Peyer's patch (tissue), 4 donors: Measurements from ENCODE around the gene USF2. TPM values are rescaled to one million over a fixed set of nuclear protein-coding genes. Genes with fewer than 3 reads are reported as not detected.
"Not testable (repeated sequence)": the region's sequence is repeated elsewhere in the genome, so short reads cannot be mapped to it uniquely, and the experiment has no call there.

Experiments
- DNase-seq, 3 donors: peaks; one replicate each; pipeline ENCODE4 v3.0.0-alpha.2; 2017 to 2019
- H3K27ac ChIP-seq, 4 donors: fragments of 200-600 bp; sonication (generic); one replicate each; pipeline ENCODE4 v1.5.1; 2016 to 2019
- H3K27me3 ChIP-seq, 2 donors: fragments of 200-600 bp; sonication (generic); one replicate each; pipeline ENCODE4 v1.5.1; 2019
- H3K36me3 ChIP-seq, 3 donors: fragments of 200-600 bp; sonication (generic); one replicate each; pipeline ENCODE4 v1.5.1; 2016 to 2019
- H3K4me1 ChIP-seq, 4 donors: fragments of 200-600 bp; sonication (generic); one replicate each; pipeline ENCODE4 v1.5.1; 2016 to 2019
- H3K4me3 ChIP-seq, 4 donors: fragments of 200-600 bp; sonication (generic); 1 replicate in 3 of 4; 2 replicates in 1 of 4; pipeline ENCODE4 v1.5.1; 2016 to 2019; ENCODE audit warnings: mild to moderate bottlenecking in 1 of 4
- H3K9me3 ChIP-seq, 4 donors: fragments of 200-600 bp; sonication (generic); one replicate each; pipeline ENCODE4 v1.5.1; 2016 to 2019; ENCODE audit warnings: mild to moderate bottlenecking in 1 of 4
- POLR2A ChIP-seq, 2 donors: fragments of 450-650 bp; IDR thresholded peaks; one replicate each; pipeline ENCODE4 v1.5.1; 2017; ENCODE audit warnings: antibody characterized with exemption in 2 of 2, mild to moderate bottlenecking in 2 of 2, moderate library complexity in 2 of 2
- total RNA-seq, 4 donors: library from RNA; depleted of rRNA; stranded (reverse); fragments of >200 nt; gene quantifications; one replicate each; pipeline ENCODE4 v1.1.0, GENCODE V29; 2016
- TF ChIP-seq, protein P1 (sequence below), 6 experiments: fragments of 450-650 bp in 4 of 6; fragments of 200-600 bp in 2 of 6; sonication (generic) in 1 of 6; IDR thresholded peaks; one replicate each; pipeline ENCODE4 v1.5.1; 2017 to 2019; ENCODE audit warnings: antibody characterized with exemption in 6 of 6, mild to moderate bottlenecking in 3 of 6, moderate library complexity in 1 of 6

The USF2 gene
- total RNA-seq, 4 donors from 2014 or later: 112 to 201 (median 142) TPM

DNA sequence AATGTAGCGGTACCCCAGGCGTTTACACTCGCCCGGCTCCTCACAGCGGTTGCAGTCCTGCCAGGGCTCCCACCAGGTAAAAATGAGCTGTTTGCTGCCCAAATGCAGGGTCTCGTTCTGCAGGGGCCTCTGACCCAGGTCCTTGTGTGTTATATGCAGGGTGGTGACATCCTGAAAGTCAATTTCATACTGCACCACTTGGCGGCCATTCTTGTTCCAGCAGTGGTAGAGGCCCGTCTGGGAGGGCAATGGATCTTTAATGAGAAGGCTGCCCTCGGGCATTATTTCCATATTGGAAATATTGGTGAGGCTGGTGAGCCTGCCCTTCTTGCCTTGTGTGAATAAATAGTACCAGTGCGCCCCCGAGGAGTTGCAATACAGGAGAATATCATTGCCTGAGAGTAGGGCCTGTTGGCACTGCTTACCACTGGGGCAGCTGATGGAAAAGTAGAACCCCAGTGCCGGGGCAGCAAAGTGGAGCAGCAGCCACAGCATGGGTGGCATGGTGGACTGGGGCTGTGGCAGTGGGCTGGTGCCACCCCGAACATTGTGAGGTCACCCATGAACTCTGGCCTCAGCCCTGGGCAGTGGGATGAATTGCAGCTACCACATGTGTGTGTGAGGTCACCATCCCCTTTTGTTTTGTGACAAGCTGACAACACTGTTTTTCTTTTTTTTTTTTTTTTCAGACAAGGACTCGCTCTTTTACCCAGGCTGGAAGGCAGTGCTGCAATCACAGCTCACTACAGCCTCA, 40.4 kb upstream of the USF2 start, which contains the start of gene FAM187B:
TSS of gene FAM187B (minus strand) at position 563 of the 754 bp plus-strand sequence. CDS start at position 504, 59 bp downstream.
- Histone ChIP-seq H3K9me3 (no peaks in the 10 kb centered on the region), H3K4me1 (no peaks in the 10 kb centered on the region), H3K36me3 (no peaks in the 10 kb centered on the region), H3K27ac (no peak within 1 kb of the TSS), H3K27me3 (no peaks in the 10 kb centered on the region), H3K4me3 (no peak within 1 kb of the TSS)
- DNase-seq: peak in 1 of 3 donors; percentile 44
- TF ChIP-seq POLR2A (IDR thresholded peaks at IDR 0.05): no peak
- TF ChIP-seq, protein P1, sequence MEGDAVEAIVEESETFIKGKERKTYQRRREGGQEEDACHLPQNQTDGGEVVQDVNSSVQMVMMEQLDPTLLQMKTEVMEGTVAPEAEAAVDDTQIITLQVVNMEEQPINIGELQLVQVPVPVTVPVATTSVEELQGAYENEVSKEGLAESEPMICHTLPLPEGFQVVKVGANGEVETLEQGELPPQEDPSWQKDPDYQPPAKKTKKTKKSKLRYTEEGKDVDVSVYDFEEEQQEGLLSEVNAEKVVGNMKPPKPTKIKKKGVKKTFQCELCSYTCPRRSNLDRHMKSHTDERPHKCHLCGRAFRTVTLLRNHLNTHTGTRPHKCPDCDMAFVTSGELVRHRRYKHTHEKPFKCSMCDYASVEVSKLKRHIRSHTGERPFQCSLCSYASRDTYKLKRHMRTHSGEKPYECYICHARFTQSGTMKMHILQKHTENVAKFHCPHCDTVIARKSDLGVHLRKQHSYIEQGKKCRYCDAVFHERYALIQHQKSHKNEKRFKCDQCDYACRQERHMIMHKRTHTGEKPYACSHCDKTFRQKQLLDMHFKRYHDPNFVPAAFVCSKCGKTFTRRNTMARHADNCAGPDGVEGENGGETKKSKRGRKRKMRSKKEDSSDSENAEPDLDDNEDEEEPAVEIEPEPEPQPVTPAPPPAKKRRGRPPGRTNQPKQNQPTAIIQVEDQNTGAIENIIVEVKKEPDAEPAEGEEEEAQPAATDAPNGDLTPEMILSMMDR (IDR thresholded peaks at IDR 0.05): no peak

GRCh38 chr19:35229601-35230000, 39.2 kb upstream of the USF2 start:
- peak in 2 of 3 donors; percentile 6 to 34 for DNase-seq
- TF ChIP-seq, protein P1 (IDR thresholded peaks at IDR 0.05): no peak
- H3K4me1 ChIP-seq: no peaks in the 10 kb centered on the region
- no peaks in the 10 kb centered on the region for H3K27me3 ChIP-seq
- H3K36me3 ChIP-seq: no peaks in the 10 kb centered on the region
- no peak overlapping the region for H3K4me3 ChIP-seq
- no peak overlapping the region for H3K27ac ChIP-seq
- H3K9me3 ChIP-seq: no peaks in the 10 kb centered on the region

DNA sequence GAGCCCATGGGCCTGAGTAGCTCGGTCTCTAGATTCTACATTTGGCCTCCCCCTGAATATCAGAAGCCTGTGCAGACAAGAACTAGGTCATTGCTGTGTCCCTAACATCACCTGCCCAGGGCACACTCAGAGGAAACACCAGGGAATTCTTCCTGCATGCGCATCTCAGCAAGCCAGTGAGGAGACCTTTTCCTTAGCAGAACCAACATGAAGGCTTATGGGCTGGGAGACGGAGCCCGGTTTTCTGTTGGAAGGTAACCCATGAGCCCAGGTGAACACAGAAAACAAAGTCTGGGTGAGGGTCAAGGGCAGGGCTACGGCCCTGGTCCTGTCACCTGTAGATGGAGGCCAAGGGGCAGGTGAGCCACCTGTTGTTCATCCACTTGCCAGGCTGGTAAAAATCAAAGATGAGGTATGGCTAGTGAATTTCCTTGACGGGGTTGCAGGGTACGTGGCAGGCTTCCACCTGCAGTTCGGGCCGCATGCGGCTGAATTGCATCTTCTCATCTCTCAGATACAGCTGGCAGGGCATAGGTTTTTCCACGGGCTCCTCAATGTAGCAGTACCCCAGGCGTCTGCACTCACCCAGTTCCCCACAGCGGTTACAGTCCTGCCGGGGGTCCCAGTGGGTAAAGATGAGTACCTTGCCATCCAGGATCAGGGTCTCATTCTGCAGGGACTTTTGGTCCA, 36.7 kb upstream of the USF2 start:
- no peak for TF ChIP-seq POLR2A (IDR thresholded peaks at IDR 0.05)
- TF ChIP-seq, protein P1 (IDR thresholded peaks at IDR 0.05): no peak
- Histone ChIP-seq H3K4me1 (no peaks in the 10 kb centered on the region), H3K36me3 (no peaks in the 10 kb centered on the region), H3K27ac (no peak overlapping the region), H3K9me3 (no peaks in the 10 kb centered on the region), H3K4me3 (no peak overlapping the region), H3K27me3 (no peaks in the 10 kb centered on the region)
- peak in 1 of 3 donors; percentile 12 for DNase-seq

- Histone ChIP-seq H3K4me3 (no peak overlapping the region), H3K9me3 (no peaks in the 10 kb centered on the region), H3K4me1 (no peaks in the 10 kb centered on the region), H3K27ac (no peak overlapping the region), H3K36me3 (no peaks in the 10 kb centered on the region), H3K27me3 (no peaks in the 10 kb centered on the region)
- DNase-seq: no peak
- TF ChIP-seq POLR2A (IDR thresholded peaks at IDR 0.05): no peak
- TF ChIP-seq, protein P1 (IDR thresholded peaks at IDR 0.05): no peak
Measured at GRCh38 chr19:35232912-35233311, 35.9 kb upstream of the USF2 start.

DNA sequence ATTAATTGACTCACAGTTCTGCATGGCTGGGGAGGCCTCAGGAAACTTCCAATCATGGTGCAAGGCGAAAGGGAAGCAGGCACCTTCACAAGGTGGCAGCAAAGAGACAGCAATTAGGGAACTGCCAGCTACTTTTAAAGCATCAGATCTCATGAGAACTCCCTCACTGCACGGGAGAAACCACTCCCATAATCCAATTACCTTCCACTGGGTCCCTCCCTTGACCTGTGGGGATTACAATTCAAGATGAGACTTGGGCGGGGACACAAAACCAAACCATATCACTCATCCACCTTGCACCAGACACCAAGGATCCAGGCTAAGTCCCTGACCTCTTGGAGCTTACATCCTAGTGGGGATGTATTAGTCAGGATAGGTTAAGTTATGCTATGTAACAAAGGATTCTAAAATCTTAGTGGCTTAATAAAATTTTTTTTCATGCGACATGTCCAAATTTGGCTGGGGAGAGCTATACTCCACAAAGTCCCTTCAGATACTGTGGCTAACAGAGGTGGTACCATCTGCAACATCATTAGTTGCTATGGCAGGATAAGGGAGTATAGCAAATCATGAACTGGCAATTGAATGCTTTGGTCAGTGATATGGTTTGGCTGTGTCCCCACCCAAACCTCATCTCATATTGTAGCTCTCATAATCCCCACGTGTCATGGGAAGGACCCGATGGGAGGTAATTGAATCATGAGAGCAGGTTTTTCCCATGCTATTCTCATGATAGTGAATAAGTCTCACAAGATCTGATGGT, 31.9 kb upstream of the USF2 start:
- Histone ChIP-seq H3K9me3 (no peaks in the 10 kb centered on the region), H3K27me3 (no peaks in the 10 kb centered on the region), H3K36me3 (no peaks in the 10 kb centered on the region), H3K4me3 (no peak overlapping the region), H3K27ac (no peak overlapping the region), H3K4me1 (no peaks in the 10 kb centered on the region)
- DNase-seq: peak in 2 of 3 donors; percentile 37 to 68
- TF ChIP-seq, protein P1 (IDR thresholded peaks at IDR 0.05): peak in 4 of 6 experiments; percentile 8 to 34 (median 20)
- TF ChIP-seq POLR2A (IDR thresholded peaks at IDR 0.05): no peak

DNA sequence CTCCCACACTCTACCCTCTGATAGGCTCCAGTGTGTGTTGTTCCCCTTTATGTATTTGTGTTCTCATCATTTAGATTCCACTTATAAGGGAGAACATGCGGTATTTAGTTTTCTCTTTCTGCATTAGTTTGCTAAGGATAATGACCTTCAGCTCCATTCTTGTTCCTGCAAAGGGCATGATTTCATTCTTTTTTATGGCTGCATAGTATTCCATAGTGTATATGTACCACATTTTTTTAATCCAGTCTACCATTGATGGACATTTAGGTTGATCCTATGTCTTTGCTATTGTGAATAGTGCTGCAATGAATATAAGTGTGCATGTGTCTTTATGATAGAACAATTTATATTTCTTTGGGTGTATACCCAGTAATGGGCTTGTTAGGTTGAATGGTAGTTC, 29.2 kb upstream of the USF2 start:
- not testable (repeated sequence) for H3K4me3 ChIP-seq, H3K36me3 ChIP-seq, H3K27me3 ChIP-seq, H3K9me3 ChIP-seq, DNase-seq, H3K4me1 ChIP-seq
- H3K27ac ChIP-seq: peak overlapping the region in 2 of 4 donors; percentile 42 to 63
